PC-9 (cell line): Measurements from ENCODE around the gene ACSL6. TPM values are rescaled to one million over a fixed set of nuclear protein-coding genes. Genes with fewer than 3 reads are reported as not detected.

Experiments used
- BruUV-seq: library from RNA; stranded (reverse); fragments of 400-500 nt; replicated peaks from 2 replicates; lab custom pipeline; 2021; lab: Mats Ljungman, UMichigan
- CTCF ChIA-PET: fragments of 300-600 bp; sonication (Branson Sonifier 250); formaldehyde crosslinking; loops from one replicate; lab custom pipeline; 2022; ENCODE audit warnings: antibody characterized with exemption; lab: Charles Lee
- POLR2A ChIA-PET: fragments of 300-600 bp; sonication (Branson Sonifier 250); formaldehyde crosslinking; loops from one replicate; lab custom pipeline; 2022; ENCODE audit warnings: antibody characterized with exemption; ENCODE audit not compliant: unreplicated experiment; lab: Charles Lee
- DNase-seq, 2 experiments: peaks; one replicate each; pipeline versions ENCODE4 v3.0.0 to v3.0.0-alpha.2; 2015 to 2022; ENCODE audit warnings: mixed read lengths in 1 of 2
- H2AFZ ChIP-seq: fragments of 200-600 bp; sonication (generic); 2 replicates; pipeline ENCODE4 v1.8.1; 2017; ENCODE audit warnings: antibody characterized with exemption
- H3F3A ChIP-seq: fragments of 200-600 bp; sonication (generic); 2 replicates; pipeline ENCODE4 v1.8.1; 2017; ENCODE audit warnings: antibody characterized with exemption, mild to moderate bottlenecking, low read depth; ENCODE audit not compliant: insufficient read depth
- H3K27ac ChIP-seq: fragments of 200-600 bp; sonication (generic); 2 replicates; pipeline ENCODE4 v1.6.1; 2016; ENCODE audit warnings: mixed run types
- H3K27me3 ChIP-seq: fragments of 200-600 bp; sonication (generic); 2 replicates; pipeline ENCODE4 v1.6.1; 2016; ENCODE audit warnings: low read depth, mixed run types; ENCODE audit not compliant: insufficient read depth
- H3K36me3 ChIP-seq: fragments of 200-600 bp; sonication (generic); 2 replicates; pipeline ENCODE4 v1.6.1; 2016; ENCODE audit warnings: low read depth, mixed run types
- H3K4me1 ChIP-seq: fragments of 200-600 bp; sonication (generic); replicated peaks from 2 replicates; pipeline ENCODE4 v1.6.1; 2016; ENCODE audit warnings: mixed run types; ENCODE audit not compliant: insufficient read depth
- H3K4me2 ChIP-seq: fragments of 200-600 bp; sonication (generic); 2 replicates; pipeline ENCODE4 v1.6.1; 2017; ENCODE audit warnings: mixed run types
- H3K4me3 ChIP-seq: fragments of 200-600 bp; sonication (generic); 2 replicates; pipeline ENCODE4 v1.6.1; 2016; ENCODE audit warnings: mixed run types
- H3K79me2 ChIP-seq: fragments of 200-600 bp; sonication (generic); 2 replicates; pipeline ENCODE4 v1.6.1; 2017; ENCODE audit warnings: low read depth, mixed run types
- H3K9me2 ChIP-seq: fragments of 200-600 bp; sonication (generic); 2 replicates; pipeline ENCODE4 v1.8.1; 2017; ENCODE audit warnings: mild to moderate bottlenecking; ENCODE audit not compliant: insufficient read depth
- H3K9me3 ChIP-seq: fragments of 200-600 bp; sonication (generic); 2 replicates; pipeline ENCODE4 v1.8.1; 2016; ENCODE audit warnings: low read depth; ENCODE audit not compliant: insufficient read depth
- H4K20me1 ChIP-seq: fragments of 200-600 bp; sonication (generic); 2 replicates; pipeline ENCODE4 v1.8.1; 2017; ENCODE audit not compliant: insufficient read depth
- EZH2 ChIP-seq: fragments of 200-600 bp; sonication (generic); IDR thresholded peaks from 2 replicates; pipeline ENCODE4 v1.8.0; 2017; ENCODE audit warnings: antibody characterized with exemption, low read depth
- intact Hi-C: fragments of 100-400 bp; cut with micrococcal nuclease; formaldehyde crosslinking; loops from one replicate; pipeline ENCODE4 v1.10.0; 2022; ENCODE audit not compliant: unreplicated experiment
- total RNA-seq: library from RNA; stranded (reverse); gene quantifications from 2 replicates; pipeline ENCODE4 v1.2.3, GENCODE V29; 2021
- TF ChIP-seq, protein P1 (sequence below): fragments of 200-600 bp; sonication (generic); conservative IDR thresholded peaks from 2 replicates; pipeline ENCODE4 v1.6.1; 2017; ENCODE audit warnings: mixed run types, antibody characterized with exemption, mild to moderate bottlenecking, moderate library complexity

Gene ACSL6
- total RNA-seq, 1 experiment from 2014 or later: not detected

DNA sequence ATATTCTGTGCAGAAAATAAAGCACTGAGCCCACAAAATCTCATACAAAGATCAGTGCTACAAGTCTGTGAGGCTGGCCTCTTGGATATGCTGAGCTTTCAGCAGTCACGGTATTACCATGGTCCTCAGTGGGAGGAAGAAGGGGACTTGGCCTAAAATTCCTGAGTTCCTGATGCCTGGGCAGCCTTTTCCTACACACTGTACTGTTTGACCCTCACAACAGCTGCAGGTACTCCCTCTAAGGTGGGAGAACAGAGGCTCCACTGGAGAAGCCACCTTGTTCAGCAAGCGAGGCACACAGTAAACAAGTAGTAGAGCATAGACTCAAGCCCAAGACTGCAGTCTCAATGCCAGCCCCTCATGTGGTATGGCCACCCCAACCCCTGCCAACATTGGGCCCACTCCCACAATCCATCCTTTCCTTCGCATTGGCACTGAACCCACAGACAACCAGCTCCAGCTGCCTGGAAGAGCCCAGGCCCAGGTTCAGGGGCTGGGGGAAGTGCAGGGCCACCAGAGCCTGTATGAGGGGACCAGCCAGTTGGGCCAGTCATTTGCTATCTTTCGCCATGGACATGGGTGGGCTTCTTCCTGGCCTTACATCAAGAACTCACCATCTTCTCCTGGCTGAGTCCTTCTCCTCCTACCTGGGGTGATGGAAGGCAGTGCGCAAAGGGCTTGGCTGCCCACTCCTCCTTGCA is 14.3 kb downstream of the ACSL6 start:
- intact Hi-C loops: no loop called here
- TF ChIP-seq EZH2: no peak
- TF ChIP-seq, protein P1, sequence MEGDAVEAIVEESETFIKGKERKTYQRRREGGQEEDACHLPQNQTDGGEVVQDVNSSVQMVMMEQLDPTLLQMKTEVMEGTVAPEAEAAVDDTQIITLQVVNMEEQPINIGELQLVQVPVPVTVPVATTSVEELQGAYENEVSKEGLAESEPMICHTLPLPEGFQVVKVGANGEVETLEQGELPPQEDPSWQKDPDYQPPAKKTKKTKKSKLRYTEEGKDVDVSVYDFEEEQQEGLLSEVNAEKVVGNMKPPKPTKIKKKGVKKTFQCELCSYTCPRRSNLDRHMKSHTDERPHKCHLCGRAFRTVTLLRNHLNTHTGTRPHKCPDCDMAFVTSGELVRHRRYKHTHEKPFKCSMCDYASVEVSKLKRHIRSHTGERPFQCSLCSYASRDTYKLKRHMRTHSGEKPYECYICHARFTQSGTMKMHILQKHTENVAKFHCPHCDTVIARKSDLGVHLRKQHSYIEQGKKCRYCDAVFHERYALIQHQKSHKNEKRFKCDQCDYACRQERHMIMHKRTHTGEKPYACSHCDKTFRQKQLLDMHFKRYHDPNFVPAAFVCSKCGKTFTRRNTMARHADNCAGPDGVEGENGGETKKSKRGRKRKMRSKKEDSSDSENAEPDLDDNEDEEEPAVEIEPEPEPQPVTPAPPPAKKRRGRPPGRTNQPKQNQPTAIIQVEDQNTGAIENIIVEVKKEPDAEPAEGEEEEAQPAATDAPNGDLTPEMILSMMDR: no peak
- no TSS peak for BruUV-seq
- H3K36me3 ChIP-seq: no peaks in the 10 kb centered on the region
- H3K27me3 ChIP-seq: no peaks in the 10 kb centered on the region
- H3K9me2 ChIP-seq: no peaks in the 10 kb centered on the region
- no peaks in the 10 kb centered on the region for H3F3A ChIP-seq
- no peak for DNase-seq
- no peaks in the 10 kb centered on the region for H3K79me2 ChIP-seq
- ChIA-PET POLR2A (no interaction called here), CTCF (no interaction called here)
- H2AFZ ChIP-seq: no peak overlapping the region
- no peak overlapping the region for H3K27ac ChIP-seq
- no peaks in the 10 kb centered on the region for H4K20me1 ChIP-seq
- H3K9me3 ChIP-seq: no peaks in the 10 kb centered on the region
- H3K4me3 ChIP-seq: no peak overlapping the region
- H3K4me1 ChIP-seq: peaks cover 9% of the 10 kb centered on the region; the same call in 1 of the 2 replicates
- H3K4me2 ChIP-seq: no peak overlapping the region

DNA sequence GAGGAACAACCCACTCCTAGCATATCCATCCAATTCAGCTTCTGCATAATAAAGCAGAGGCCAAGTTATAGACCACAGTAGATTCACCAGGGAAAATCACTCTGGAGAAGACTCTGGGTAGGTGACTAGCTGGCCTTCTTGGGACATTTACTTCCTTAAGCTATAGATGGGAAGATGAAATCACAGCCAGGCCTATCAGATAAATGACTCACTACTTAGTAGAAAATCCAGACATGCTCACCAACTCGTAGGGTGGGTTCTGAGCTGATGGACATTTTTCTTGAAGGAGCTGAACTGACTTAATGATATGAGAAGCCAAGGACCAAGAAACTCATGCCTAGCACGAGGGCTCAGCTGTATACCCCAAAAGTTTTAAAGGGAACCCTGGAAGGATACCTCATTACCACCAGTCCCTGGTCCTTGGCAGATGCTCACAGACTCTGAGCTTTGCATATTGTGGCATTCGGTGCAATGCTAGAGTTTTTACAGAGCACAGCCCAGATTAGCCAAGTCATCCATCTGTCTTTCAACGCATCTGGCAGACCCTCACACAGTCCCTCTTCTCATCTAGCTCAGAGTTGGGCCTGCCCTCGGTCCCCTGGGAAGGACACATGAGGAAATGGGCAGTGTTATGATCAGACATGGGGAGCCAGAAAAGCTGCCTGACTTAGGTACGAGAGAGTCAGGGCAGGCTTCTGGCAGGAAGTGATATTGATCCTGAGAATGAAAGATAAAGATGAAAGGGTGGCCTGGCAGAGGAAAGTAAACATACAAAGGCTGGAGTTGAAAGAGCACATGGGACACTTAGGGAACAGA is 15.0 kb downstream of the ACSL6 start:
- no peaks in the 10 kb centered on the region for H3K9me2 ChIP-seq
- POLR2A ChIA-PET: interaction anchor here (0.6 kb wide), 1 partner anchor 479 kb away, joined by 13 read pairs; no protein-coding TSS in a partner anchor
- H3K4me2 ChIP-seq: no peak overlapping the region
- no peaks in the 10 kb centered on the region for H3K9me3 ChIP-seq
- intact Hi-C loops: no loop called here
- no peaks in the 10 kb centered on the region for H3K27me3 ChIP-seq
- CTCF ChIA-PET: no interaction called here
- H3F3A ChIP-seq: no peaks in the 10 kb centered on the region
- H3K4me1 ChIP-seq: 0 out of 2 replicates have a peak, but pooled peaks cover 3% of the 10 kb centered on the region
- no peaks in the 10 kb centered on the region for H3K79me2 ChIP-seq
- peak in 1 of 2 experiments; percentile 74 for DNase-seq
- TF ChIP-seq, protein P1: no peak
- TF ChIP-seq EZH2: no peak
- H3K36me3 ChIP-seq: no peaks in the 10 kb centered on the region
- H3K4me3 ChIP-seq: no peak overlapping the region
- no TSS peak for BruUV-seq
- H3K27ac ChIP-seq: no peak overlapping the region
- H2AFZ ChIP-seq: no peak overlapping the region
- H4K20me1 ChIP-seq: no peaks in the 10 kb centered on the region

DNA sequence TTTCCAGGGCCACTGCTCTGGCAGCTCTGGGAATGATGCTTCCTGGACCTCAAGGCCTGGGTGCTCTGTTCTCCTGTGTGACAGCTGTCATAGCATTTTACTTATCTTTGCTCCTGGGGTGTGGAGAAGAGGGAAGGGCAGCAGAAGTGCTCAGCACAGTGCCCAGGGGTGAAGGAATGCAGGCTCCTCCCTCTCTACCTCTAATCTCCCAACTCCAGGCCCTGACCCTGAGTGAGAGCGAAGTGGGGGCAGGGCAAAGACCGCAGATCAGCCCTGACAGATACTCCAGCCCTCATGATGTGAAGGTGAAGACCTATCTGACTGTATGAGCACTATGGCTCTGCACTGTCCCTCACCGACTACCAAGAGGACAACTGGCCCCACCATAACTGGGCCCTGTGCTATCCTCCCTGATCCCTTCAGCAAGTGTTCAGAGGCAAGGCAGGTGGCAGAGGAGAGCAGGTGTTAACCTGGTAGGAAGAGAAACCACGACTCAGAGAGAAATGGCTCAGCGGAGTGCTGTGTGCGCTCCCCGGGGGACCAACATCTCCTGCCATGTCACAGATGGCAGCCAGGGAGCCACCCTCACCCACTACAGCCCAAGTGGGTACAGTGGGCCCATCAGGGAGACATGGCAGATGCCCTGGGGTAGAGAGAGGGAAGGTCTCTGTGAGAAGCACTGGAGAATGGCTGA is 16.8 kb downstream of the ACSL6 start:
- Histone ChIP-seq H3K27me3 (no peaks in the 10 kb centered on the region), H3K4me3 (no peak overlapping the region), H3K9me3 (no peaks in the 10 kb centered on the region), H3K4me2 (no peak overlapping the region), H4K20me1 (no peaks in the 10 kb centered on the region), H3K79me2 (no peaks in the 10 kb centered on the region), H3F3A (no peaks in the 10 kb centered on the region), H3K9me2 (no peaks in the 10 kb centered on the region), H3K36me3 (no peaks in the 10 kb centered on the region), H3K4me1 (0 out of 2 replicates have a peak, but pooled peaks cover 3% of the 10 kb centered on the region), H3K27ac (no peak overlapping the region), H2AFZ (no peak overlapping the region)
- TF ChIP-seq EZH2: no peak
- TF ChIP-seq, protein P1: no peak
- DNase-seq: no peak
- CTCF ChIA-PET: no interaction called here
- intact Hi-C loops: no loop called here
- POLR2A ChIA-PET: no interaction called here
- BruUV-seq: no TSS peak
